ENCODE measurements around the gene CRLF3.
"Not testable (repeated sequence)": the region's sequence is repeated elsewhere in the genome, so short reads cannot be mapped to it uniquely, and the experiment has no call there.

CRLF3 gene

DNA sequence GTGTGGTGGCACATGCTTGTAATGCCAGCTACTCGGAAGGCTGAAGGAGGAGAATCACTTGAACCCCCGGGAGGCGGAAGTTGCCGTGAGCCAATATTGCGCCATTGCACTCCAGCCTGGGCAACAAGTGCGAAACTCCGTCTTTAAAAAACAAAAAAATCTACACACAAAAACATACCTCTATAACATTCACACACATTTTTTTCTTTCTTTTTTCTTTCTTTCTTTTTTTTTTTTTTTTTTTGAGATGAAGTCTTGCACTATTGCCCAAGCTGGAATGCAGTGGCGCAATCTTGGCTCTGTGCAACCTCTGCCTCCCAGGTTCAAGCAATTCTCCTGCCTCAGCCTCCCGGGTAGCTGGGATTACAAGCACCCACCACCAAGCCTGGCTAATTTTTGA, 9.6 kb downstream of the CRLF3 start:
- DNase-seq (ENCODE audit: low spot score), result not testable (repeated sequence)

DNA sequence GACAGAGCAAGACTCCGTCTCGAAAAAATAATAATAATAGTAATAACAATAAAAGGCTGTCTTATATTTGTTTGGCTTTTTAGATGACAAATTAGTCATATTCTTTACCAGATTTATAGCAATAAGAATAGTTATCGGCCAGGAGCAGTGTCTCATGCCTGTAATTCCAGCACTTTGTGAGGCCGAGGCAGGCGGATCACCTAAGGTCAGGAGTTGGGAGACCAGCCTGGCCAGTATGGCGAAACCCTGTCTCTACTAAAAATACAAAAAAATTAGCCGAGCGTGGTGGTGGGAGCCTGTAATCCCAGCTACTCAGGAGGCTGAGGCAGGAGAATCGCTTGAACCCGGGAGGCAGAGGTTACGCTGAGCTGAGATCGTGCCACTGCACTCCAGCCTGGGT, 10.3 kb downstream of the CRLF3 start:
- DNase-seq (ENCODE audit: low spot score), result not testable (repeated sequence)

DNA sequence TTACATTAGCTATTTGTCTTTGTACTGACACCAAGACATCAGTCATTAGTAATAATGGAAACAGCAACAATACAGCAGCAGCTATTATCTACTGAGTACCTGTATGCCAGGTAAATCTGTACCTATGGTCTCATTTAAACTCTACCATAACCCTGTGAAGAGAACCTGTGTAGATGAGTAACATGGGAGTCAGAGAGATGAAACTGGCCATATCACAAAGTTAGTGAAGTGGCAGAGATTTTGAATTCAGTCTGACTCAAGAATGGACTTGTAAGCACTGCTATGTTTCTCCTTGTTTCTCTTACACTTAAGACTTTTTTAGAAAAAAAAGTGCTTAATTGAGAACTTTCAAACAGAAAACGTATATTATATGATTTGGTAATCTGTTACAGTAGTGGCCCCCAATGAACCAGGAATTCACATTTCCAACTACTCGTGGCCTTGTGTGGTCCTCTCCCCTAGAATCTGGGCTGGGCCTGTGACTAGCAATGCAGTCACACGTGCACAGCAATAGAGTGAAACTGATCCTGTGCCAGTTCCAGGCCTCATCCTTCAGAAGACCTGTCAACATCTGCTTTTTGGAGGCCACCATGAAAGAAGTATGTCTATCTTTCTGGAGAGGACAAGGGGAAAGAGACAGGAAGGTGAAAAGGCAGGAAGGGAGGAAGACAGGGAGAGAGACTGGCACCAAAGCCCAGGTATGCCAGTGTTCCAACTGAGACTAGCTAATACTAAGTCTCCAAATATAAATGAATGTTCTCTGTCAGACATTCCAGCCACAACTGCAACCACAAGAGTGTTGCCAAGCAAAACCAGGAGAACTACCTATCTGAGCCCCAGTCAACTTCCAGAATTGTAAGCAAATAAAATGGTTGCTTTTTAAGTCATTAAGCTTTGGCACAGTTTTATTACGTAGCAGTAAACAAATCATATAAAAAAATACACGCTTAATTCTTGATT, 12.0 kb downstream of the CRLF3 start:
- no peak for DNase-seq (ENCODE audit: low spot score)

DNA sequence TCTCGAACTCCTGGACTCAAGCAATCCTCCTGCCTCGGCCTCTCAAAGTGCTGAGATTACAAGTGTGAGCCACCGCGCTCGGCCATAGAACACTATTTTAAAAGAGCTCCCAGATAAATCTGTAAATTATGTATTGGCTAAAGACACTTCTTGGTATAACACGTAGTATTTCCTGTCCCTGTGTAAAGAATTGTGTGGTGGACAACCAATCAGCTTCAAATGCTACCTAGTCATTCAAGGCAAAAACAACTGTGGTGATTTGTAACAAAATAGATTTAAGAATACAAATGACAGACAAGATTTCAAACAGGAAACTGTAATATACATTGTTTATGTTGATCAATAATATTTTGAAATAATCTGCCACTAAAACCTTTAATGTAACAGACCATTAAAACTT, 14.6 kb downstream of the CRLF3 start:
- no peak for DNase-seq (ENCODE audit: low spot score)

DNA sequence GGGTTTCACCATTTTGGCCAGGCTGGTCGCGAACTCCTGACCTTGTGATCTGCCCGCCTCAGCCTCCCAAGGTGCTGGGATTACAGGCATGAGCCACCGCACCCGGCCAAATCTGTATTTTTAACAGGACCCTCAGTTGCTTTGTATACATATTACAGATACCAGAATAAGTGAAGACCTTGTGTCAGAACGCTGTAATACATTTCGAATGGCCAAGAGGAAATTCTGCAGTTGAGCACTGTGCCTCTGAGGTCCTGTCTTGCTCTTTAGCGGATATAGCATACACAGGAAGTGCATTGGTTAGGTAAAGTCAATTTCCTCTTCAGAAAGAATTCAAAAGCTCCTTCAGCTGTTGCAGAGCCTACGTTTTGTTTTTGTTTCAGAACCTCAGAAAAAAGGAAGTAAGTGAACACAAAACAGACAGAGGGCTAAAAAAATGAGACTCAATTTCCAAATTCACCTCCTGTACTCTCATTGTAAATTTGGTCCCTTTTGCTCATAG, 15.7 kb downstream of the CRLF3 start:
- DNase-seq (ENCODE audit: low spot score), result no peak

DNA sequence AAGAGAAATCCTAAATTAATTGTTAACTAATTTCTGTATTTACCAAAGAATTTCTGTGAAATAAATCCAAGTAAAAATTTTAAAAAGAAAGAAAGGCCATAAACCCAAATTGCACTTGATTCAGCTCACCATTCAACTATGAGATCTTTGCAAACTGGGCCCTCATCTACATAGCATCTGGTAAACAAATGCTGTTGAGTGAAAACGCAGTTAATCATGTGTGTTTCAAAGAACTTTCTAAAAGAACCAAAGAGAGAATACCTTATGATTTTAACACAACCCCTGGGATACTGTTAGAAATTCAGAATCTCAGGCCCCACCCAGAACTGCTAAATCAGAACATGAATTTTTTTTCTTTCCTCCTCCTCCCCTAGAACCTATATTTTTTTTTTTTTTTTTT, 16.6 kb downstream of the CRLF3 start:
- DNase-seq (ENCODE audit: low spot score), result no peak

DNA sequence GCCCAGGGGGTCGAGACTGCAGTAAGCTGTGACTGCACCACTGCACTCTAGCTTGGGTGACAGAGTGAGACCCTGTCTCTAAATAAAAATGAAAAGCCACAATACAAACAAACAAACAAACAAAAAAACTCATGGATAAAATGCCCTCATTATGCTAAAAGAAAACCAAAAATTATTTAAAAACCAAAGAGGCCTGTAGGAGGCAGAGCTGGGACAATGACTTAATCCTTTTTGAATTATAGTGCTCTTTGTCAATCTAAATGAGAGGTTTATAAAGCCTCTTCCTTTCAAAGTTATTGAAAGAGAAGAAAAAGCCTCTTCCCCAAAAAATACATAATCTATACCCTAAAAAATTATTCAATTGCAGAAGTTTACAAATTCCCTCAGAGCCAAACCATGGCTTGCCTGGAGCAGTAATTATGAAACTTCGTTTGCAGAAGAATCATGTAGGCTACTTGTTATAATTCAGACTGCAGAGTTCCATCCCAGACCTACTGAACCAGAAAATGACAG, 18.5 kb downstream of the CRLF3 start:
- DNase-seq (ENCODE audit: low spot score), result no peak

DNA sequence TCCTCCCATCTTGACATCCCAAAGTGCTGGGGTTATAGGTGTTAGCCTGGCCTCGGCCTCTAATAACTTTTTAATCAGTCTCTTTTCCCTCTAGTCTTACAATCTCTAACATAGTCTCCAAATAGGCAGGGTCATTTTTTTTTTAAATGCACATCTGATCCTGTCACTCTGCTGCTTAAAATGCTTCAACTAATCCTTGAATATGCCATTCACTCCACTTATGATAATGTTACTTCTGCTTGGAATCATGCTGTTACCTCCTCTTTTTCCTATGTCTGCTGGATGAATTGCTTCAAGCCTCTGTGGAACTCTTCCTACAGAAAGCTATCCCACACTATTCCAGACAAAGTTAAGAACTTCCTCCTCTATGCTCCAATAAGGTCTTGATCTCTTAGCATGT, 22.8 kb downstream of the CRLF3 start:
- DNase-seq (ENCODE audit: low spot score), result no peak

DNA sequence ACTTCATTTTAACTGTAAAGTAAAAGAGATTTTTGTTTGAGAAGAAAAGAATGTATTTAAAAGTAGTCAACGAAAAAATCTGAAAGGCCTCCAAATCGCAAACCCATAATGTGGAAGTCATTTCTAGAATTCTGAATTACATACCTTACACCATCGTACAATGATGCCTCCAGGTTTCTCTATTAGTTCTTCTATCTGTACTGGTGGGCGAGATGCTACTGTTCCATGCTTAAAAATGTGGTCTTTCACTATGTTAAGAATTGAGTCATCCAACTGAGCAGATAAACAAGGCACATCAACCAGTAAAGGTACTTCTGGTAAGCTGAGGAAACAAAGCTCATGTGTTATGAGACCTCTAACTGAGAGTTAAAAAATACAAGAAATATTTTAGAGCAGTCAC, 28.5 kb downstream of the CRLF3 start:
- no peak for DNase-seq (ENCODE audit: low spot score)

DNA sequence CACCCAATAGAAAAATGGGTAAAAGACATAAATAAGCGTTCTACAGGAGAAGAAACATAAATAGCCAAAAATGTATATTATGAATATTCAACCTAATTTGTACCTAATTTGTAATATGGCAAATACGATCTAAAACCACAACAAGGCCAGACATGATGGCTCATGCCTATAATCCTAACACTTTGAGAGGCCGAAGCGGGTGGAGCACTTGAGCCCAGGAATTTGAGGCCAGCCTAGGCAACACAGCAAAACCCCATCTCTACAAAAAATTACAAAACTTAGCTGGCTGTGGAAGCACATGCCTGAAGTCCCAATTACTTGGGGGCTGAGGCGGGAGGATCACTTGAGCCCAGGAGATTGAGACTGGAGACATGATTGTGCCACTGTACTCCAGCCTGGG, 30.1 kb downstream of the CRLF3 start:
- no peak for DNase-seq (ENCODE audit: low spot score)

DNA sequence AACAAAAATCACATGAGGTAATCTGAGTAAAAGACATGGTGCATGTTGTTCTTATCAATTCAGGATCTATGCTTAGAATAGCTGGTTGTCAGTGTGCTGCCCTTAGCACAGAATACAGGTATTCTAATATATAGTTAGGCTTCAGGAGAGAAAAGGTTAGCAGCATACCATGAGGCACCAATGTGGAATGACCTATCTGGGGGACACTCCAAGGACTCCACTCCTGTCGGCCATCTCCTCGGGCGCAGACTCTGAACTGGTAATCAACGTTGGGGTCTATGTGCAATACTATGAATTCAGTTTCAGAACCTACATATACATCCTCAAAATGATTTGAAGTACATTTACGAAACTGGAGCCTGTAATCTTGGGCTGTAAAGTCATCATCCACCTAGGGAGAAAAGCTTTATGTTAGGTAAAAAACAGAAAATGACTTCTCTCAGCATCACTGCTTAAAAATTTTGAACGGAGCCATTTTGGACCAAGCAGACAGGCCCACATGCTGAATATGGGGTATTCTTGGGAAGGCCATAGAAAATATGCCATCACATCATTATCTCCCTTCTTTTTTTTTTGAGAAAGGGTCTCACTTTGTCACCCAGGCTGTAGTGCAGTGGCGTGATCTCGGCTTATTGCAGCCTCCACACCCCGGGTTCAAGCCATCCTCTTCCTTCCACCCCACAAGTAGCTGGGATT, 31.1 kb downstream of the CRLF3 start:
- no peak for DNase-seq (ENCODE audit: low spot score)

DNA sequence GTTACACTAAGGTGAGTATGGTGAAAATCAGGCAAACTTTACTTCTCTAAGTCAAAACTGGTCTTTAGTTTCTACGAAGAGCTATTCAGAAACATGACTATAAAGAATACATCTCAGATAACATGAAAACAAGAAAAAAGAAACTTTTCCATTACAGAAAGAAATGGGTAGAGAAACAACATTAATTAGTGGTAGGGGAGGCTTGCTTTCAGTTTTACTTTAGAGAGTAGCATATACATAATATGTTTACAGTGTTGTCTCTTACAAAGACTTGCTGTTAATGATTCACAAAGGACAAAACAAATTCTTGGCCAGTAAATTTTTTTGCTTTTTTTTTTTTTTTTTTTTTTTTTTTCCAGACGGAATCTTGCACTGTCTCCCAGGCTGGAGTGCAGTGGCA, 34.2 kb downstream of the CRLF3 start:
- DNase-seq (ENCODE audit: low spot score), result no peak

DNA sequence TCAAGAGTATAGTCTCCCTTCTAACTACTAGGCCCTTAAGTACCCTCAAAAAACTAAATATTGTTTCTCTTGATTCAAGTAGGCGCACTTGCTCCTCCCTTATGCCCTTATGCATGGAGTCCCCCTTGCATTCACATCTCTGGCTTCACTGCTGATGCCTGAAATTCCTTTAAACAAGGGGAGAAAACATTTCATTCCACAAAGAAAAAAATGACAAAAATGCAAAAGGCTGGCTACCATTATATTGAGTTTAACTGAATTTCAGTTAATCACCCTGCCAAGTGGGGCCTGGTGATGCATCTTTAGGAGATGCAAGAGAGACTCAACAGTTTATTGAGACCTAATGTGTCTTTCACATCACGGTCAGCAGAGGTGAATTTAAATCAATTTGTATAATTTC, 35.6 kb downstream of the CRLF3 start:
- DNase-seq (ENCODE audit: low spot score), result no peak

DNA sequence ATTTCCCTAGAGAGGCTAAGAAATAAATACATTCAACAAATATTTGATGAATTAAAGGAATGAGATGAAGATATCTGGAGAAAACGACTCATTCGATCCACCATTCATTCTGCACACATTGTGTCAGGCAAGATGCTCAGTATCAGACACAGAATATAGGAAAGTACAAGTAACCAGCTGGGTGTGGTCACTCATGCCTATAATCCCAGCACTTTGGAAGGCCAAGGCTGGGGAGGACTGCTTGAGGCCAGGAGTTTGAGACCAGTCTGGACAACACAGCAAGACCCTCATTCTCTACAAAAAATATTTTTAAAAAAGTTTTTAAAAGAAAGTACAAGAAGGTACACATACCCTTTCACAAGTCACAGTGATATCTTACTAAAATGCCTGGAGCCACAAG, 42.3 kb downstream of the CRLF3 start:
- DNase-seq (ENCODE audit: low spot score), result no peak

DNA sequence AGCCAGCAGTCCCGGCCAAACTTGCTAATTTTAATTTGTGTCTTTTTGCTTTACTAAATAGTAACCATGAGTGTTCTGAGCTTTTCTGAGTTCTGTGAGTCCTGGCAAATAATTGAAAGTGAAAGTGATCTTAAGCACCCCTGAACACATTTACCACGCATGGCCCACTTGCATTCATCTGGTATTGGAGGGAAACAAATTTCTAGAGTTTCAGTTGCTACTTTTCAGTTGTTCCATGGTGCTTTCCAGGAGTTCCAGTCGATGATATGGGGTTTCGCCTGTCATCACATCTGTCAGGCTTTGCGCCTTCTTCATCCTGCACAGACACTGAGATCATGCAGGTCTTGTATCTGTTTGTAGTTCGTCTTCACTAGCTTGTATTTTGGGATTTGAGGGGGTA, 44.1 kb downstream of the CRLF3 start:
- DNase-seq (ENCODE audit: low spot score), result no peak

DNA sequence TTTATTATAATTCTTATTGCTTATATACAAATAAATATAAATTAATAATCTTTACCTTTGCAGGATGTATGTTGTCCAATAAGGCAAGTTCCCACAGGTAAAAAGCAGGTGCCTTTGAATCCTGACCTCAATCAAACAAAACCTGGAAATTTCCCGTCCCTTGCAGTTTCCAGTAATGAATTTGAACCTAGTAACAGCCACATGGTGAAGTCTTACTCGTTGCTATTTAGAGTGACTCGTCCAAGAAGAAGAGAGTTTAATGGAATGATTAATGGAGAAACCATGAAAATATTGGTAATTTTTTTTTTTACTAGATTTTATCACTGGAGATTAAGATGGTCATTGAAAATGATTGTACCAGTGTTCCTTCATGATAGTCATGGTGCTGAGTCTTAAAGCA, 55.7 kb downstream of the CRLF3 start:
- DNase-seq (ENCODE audit: low spot score), result not testable (repeated sequence)

DNA sequence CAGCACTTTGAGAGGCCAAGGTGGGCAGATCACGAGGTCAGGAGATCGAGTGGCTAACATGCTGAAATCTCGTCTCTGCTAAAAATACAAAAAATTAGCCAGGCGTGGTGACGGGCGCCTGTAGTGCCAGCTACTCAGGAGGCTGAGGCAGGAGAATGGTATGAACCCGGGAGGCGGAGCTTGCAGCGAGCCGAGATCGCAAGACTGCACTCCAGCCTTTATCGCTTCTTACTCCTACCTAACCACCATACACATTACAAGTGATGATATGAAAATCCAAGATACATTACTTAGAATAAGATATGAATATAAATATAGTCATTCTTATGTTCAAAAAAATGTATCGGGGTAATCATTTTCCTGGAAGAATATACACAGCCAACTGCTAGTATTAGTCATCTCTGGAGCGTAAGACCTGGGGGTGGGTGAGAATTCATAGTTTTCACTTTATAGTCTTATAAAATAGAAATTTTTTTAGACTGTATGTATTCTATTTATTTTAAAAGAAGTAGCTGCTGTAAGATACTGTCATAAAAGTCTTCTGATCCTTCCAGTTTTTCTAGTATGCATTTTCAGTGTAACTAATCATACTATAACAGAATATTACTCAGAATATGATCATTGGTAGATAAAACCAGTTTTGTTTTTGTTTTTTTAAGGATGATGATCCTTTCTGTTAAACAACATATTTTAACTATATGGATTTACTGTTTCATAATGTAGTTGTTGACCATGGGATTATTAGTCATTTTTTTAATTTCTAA, 56.7 kb downstream of the CRLF3 start:
- not testable (repeated sequence) for DNase-seq (ENCODE audit: low spot score)

DNA sequence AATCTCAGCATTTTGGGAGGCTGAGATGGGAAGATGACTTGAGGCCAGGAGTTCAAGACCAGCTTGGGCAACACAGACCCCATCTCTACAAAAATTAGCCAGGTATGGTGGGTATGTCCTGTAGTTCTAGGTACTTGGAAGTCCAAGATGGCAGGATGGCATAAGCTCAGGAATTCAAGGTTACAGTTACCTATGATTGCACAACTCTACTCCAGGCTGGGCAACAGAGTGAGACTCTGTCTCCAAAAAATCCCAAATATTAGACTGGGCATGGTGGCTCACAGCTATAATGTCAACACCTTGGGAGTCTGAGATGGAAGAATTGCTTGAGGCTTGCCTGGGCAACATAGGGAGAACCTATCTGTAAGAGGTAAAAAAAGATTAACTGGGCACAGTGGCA, 63.4 kb downstream of the CRLF3 start:
- DNase-seq (ENCODE audit: low spot score), result no peak

DNA sequence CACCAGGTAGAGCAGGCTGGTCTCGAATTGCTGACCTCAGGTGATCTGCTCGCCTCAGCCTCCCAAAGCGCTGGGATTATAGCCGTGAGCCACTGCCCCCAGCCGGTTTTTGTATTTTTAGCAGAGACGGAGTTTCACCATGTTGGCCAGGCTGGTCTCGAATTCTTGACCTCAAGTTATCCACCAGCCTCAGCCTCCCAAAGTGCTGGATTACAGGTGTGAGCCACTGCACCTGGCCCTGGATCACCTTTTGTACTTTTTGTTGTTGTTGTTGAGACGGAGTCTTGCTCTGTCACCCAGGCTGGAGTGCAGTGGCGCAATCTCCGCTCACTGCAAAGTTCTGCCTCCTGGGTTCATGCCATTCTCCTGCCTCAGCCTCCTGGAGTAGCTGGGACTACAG, 71.2 kb downstream of the CRLF3 start:
- not testable (repeated sequence) for DNase-seq (ENCODE audit: low spot score)

DNA sequence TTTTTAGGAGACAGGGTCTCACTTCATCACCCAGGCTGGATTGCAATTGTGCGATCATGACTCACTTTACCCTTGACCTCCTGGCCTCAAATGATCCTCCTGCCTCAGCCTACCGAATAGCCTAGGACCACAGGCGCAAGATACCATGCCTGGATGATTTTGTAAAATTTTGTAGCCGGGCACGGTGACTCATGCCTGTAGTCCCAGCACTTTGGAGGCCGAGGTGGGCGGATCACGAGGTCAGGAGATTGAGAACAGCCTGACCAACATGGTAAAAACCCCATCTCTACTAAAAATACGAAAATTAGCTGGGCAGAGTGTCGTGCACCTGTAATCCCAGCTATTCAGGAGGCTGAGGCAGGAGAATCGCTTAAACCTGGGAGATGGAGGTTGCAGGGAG, 73.5 kb downstream of the CRLF3 start:
- DNase-seq (ENCODE audit: low spot score), result not testable (repeated sequence)

DNA sequence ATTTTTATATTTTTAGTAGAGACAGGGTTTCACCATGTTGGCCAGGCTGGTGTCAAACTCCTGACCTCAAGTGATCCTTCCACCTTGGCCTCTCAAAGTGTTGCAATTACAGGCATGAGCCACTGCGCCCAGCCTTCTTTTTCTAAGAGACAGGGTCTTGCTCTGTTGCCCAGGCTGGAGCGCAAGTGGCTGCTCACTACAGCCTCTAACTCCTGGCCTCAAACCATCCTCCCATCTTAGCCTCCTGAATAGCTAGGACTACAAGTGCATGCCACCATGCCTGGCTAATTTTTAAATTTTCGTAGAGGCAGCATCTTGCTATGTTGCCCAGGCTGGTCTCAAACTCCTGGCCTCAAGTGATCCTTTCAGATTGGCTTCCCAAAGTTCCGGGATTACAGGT, 76.9 kb downstream of the CRLF3 start:
- not testable (repeated sequence) for DNase-seq (ENCODE audit: low spot score)

DNA sequence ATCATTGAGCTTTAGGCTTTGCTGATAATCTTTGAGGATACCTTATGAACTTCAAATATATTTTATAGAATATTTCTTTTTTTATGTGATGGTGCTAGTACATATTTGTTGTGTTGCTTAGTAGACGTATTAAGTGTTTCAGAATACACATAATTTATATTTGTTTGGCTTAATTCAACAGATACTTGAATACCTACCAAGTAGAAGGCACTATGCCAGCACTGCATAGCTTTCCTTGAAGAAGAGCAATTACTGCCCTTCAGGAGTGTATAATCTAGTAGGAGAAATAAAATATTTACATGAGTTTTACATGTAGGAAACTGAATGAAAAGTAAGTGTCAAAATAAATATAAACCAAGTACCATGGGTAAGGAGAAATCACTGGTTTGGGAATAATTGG, 81.8 kb downstream of the CRLF3 start:
- not testable (repeated sequence) for DNase-seq (ENCODE audit: low spot score)

Measured in SW480 (cell line).